SIG-M5 (cell line): ENCODE data around the gene ZNF221.
"Not testable (repeated sequence)": the region's sequence is repeated elsewhere in the genome, so short reads cannot be mapped to it uniquely, and the experiment has no call there.

Source experiments
- DNase-seq: peaks from one replicate; lab custom pipeline; 2025; lab: John Stamatoyannopoulos, UW

The ZNF221 gene

DNA sequence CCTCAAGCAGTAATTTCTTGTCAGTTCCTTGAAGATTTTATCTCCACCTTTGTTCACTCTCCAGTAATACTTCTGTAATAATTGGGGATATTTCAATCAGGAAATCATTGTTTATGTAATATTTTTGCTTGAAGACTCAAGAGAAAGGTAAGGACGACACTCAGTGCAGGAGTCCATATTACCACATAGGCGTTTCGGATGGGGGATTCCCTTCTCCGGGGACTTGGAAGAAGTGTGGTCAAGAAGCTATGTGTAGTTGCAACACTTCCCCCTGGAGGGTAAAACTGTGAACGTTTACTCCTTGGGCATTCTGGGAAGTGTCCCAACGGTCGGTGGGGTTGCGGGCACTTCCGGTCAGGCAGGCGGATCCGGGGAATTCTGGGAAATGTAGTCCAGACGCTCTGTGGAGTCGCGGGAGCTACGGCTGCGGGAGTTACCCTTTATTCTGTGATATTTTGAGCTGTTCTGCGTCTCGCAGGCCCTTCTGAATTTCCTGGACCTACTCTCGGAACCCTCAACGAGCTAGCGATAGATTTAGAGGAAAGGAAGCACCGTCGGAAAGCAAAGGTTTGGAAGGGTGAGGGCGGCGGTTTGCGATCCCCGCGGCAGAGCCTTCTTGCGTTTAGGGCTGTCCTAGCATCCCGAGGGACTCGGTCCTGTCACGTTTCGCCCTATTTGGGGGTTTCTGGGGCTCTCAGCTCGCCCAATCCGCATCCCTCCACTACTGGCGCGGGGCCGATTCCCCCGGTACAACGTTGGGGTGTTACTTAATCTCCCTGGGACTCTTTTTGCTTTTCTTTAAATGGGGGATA, at the start of gene ZNF221:
Gene ZNF221, plus strand, starts transcription at position 395 of the 812 bp plus-strand sequence. CDS start 11,499 bp downstream, outside the sequence.
- peak; percentile 53 for DNase-seq

DNA sequence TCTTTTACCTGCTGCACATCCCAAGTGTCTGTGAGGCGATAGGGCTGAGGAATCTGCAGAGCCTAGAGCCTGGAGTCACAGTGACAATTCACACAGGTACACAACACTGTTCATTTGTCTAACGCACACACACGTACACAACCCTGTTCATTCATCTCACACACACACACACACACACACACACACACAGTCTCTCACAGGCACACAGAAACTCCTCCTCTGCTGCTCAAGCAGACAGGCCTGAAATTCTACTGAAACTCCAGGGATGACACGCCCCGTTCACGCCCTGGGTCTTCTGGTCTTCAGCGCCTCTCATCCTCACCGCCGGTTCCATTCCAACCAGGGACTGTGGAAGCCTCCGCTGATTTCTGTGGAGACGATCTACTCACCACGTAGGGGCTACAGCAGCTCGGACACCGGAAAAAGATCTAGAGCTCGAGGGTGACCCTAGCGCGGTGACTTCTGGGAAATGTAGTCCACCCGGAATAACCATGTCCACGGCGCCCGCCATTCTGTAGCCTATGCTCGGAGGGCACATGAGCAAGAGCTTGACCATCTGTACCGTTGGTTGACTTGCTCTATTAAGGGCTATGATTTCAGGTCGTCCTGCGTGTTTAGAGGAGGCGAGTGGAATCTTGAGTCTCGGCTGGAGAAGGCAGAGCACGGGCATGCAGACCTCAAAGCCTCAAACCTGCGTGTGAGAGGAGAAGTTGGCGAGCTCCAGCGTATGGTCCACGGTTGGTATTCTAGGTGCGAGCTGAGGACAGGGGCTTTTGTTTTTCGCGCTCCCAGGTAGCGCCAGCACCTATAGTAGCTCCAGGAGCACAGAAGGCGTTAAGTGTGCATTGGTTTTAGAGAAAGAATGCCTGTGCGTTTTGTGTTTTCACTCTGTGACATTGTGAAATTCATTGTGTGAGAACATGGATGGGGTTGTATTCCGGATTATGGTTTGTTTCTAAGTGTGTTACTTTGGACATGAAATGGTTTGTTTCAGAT, 49.3 kb upstream of the ZNF221 start:
- no peak for DNase-seq

GRCh38 chr19:43902399-43902798, 48.6 kb upstream of the ZNF221 start:
- no peak for DNase-seq

GRCh38 chr19:43905897-43906296, 45.1 kb upstream of the ZNF221 start:
- no peak for DNase-seq

GRCh38 chr19:43906774-43907173, 44.3 kb upstream of the ZNF221 start:
- DNase-seq = no peak

DNA sequence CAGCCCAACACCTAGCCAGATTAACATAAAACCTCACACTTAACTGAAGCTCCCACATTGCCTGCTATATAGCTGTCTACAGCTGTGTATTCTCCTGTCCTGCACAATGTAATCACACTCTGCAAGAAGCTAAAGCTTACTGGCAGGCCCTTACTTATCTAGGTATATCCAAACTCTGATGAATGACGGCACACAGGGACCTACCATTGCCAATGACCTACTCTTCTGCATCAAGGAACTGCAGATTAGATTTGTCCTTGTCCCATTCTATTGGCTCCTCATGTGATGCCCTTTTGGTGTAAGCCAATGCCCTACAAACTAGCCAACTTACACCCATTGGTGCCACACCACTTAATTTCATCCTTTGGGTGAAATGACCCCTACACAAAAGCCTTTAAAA, 42.4 kb upstream of the ZNF221 start:
- no peak for DNase-seq

- no peak for DNase-seq
These were observed 40.1 kb upstream of the ZNF221 start for GRCh38 chr19:43910884-43911283.

DNA sequence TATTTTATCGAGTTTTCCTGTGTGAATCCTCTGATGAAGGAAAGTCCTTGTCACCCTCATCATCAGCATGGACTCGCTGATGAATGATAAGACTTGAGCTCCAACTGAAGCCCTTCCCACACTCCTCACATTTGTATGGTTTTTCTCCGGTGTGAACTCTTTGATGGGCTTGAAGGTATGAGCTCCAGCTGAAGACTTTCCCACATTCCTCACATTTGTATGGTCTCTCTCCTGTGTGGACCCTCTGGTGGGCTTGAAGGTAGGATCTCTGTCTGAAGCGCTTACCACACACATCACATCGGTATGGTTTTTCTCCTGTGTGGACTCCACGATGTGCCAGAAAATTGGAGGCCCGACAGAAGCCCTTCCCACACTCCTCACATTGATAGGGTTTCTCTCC, 37.6 kb upstream of the ZNF221 start:
- no peak for DNase-seq

- no peak for DNase-seq
These were observed 37.0 kb upstream of the ZNF221 start for GRCh38 chr19:43914051-43914450.

DNA sequence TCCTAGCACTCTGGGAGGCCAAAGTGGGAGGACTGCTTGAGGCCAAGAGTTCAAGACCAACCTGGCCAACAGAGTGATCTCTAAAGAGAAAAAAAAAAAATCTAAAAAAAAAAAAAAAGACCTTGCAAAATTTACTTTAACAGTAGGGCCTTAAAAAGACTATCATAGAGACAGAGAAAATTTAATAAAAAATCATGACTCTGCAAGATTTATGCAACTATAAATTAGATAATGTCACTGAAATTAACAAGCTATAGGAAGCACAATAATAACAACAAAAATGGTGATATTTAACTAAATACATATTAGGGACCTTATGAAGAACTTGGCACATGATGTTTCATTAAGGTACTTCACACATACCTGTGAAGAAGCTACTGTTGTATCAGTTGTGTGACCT, 27.2 kb upstream of the ZNF221 start:
- DNase-seq = no peak

- no peak for DNase-seq
These were observed 22.2 kb upstream of the ZNF221 start for GRCh38 chr19:43928820-43929219.

DNA sequence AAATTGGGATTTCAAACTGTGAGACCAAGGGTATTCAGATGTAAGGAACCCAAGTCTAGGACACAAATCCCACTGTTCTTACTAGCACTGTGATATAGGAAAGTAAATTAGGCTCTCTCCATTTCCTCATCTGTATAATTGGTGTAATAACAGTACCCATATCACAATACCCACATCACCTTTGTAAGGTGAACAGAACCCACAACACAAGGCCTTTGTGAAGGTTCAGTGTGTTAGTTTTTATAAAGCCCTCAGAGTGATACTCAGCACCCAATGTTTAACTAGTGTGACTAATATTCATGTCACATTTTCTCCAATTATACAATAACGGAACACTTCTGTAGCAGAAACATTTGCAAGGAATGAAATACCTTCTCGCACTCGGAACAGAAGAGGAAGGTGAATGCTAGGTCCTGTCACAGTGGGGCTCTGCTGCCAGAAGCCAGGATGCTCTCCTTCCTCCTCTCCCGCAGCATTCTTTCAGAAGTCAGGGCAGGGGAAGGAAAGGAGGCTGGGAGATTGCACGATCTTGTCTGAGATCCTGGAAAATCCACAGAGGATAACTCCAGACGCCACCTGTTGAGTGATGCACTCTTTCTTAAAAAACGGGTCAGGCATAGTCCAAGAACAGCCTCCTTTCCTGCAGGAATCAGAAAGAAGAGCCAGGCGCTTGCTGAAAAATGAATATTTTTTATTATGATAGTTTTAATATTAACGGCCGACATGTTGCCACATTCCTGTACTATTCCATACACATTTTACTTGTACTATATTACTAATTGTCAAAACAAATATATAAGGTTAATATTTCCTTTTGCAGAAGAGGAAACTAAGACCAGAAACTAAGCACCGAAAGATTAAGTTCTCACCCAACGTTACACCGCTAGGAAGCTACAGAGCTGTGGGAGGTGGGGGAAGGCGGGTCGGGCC, 16.7 kb upstream of the ZNF221 start:
- DNase-seq = no peak

- peak; percentile 27 for DNase-seq
These were observed 15.9 kb upstream of the ZNF221 start, which contains the start of gene ZNF45 for GRCh38 chr19:43934985-43935708. Gene ZNF45 (minus strand): TSS chr19:43935282. CDS start chr19:43922185, 13,097 bp downstream.

DNA sequence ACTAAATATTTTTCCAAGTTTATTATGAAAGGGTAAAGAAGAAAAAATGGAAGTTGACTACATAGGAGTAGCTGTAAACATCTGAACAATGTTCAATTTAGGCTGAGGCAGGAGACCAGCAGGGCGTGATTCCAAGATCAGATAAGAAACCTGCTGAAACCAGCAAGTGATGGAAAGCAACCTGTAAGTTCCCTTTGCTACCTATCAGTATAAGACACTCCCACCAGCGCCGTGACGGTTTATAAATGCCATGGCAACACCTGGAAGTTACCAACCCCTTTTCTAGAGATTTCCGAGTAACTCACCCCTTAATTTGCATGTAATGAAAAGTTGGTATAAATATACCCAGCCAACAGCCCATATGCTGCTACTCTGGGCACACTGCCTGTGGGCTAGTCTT, 14.8 kb upstream of the ZNF221 start:
- no peak for DNase-seq

DNA sequence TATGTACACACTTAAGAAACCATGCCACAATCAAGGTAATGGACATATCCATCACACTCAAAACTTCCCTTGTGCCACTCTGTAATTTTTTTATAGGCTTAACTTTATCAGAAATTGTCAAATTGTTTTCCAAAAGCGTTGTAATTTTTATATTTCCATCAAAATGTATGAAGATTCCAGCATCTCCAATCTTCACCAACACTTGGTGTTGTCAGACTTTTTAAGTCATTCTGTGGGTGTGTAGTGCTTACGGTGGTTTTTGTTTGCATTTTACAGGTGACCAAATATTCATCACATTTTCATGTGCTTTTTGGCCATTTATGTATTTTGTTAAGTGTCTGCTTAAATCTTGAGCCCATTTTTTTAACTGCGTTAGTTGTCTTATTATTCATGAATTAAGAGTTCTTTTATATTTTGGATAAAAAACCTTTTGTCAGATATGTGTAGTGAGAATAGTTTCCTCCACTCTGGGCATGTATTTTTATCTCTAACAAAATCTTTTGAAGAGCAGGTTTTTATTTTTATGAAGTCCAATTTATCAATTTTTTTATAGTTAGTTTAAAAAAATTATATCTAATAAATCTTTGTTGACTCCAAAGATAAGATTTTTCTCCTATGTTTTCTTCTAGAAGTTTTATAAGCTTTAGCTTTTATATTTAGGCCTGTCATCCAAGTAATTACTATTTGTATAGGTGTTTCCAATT, 11.3 kb upstream of the ZNF221 start:
- no peak for DNase-seq

GRCh38 chr19:43940719-43941118, 10.3 kb upstream of the ZNF221 start:
- DNase-seq = no peak

GRCh38 chr19:43941209-43941608, 9.8 kb upstream of the ZNF221 start:
- DNase-seq = no peak

DNA sequence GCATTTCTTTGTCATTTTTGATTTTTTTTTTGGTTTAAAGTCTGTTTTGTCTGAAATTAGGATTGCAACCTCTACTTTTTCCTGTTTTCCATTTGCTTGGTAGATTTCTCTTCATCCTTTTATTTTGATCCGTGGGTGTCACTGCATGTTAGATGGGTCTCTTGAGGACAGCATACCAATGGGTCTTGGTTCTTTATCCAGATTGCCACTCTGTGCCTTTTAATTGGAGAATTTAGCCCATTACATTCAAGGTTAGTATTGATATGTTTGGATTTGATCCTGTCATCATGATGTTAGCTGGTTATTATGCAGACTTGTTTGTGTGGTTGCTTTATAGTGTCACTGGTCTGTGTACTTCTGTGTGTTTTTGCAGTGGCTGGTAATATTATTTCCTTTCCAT, 3.6 kb upstream of the ZNF221 start:
- DNase-seq = not testable (repeated sequence)

GRCh38 chr19:43949803-43950202, 1.2 kb upstream of the ZNF221 start:
- not testable (repeated sequence) for DNase-seq

GRCh38 chr19:43956827-43957226, 5.8 kb downstream of the ZNF221 start:
- no peak for DNase-seq
